CD4-positive, alpha-beta T cell treated with Interleukin-1 beta for 1 hour (primary cell): ENCODE results near the gene PCBP2.
A peak's percentile ranks its signal among the peaks of the same experiment; 100 is the strongest.
"Not testable (repeated sequence)": the region's sequence is repeated elsewhere in the genome, so short reads cannot be mapped to it uniquely, and the experiment has no call there.

ENCODE experiments used
- DNase-seq, 2 donors: peaks; one replicate each; pipeline ENCODE4 v3.0.0-alpha.2; 2020 to 2022

PCBP2 gene

DNA sequence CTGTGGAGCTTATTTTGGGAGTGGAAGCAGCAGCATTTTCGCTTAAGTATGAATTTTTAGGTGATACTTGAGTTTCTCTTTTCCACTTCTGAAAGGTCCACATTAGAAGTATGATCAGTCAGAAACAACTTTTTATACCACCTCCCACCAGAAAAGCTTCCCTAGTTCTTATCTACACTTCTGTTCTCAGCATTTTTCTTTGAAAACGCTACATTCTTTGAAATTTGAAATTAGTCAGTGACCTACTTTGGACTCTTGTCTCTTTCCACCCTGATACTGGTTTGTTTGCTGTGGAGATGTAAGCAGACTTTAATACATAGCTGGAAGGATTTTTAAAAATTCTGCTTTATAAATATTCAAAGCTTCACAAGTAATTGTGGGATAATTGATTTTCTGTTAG, 22.2 kb downstream of the PCBP2 start:
- DNase-seq = no peak

DNA sequence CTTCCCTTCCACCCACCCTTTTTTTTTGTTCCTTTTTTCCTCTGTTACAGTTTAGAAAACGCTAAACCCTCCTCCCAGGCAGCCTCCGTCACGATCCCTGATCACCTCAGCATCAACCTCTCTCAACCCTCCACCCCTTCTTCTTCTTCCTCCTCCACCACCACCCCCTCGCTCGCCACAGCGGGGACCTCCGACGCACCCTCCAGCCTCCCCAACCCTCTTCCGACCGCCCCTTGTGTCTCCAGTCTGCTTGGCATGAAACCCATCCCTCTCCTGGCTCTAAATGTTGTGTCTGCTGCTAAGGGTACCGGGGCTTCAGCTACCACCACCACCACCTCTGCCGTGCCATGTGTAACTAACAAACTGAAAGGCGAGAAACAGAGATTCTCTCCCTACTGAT, 22.9 kb downstream of the PCBP2 start:
- no peak for DNase-seq

DNA sequence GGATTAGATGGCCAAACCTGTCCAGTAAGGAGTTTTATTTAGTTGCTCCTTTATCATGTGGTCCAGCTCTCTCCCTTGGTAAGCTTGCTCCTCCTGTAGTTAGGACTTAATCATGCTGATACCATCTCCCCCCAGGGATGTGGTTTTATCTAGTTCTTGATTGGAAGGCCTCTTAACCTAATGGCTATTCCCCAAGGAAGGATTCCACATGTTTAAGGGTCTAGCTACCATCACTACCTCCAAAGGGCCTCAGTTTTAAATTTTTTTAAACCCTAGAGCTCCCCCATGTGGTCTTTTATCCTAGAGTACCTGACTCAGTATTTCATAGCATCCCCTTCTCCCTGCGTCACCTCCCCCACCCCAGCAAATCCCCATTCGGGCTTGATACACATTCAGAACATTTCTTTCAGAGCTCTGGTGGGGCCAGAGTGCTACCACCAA, 24.9 kb downstream of the PCBP2 start:
- DNase-seq = peak in 1 of 2 donors; percentile 40

DNA sequence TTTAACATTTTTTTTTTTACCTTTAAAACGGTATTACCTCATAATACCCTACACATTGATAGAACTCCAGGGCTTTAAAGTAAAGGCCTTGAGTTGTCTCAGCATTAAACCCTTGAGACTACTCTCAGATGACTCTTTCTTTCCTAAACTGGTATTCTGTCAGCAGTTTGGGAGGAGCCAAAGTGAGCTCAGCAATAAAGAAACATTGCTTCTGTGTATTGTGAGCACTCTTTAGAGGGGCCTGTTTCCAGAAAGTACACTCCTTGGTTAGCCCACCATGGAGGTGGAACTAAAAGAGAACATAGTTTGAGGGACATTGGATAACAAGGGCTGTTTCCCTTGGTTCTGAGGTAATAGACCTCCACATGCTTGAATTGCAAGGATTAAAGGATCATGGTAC, 27.0 kb downstream of the PCBP2 start:
- DNase-seq = no peak

DNA sequence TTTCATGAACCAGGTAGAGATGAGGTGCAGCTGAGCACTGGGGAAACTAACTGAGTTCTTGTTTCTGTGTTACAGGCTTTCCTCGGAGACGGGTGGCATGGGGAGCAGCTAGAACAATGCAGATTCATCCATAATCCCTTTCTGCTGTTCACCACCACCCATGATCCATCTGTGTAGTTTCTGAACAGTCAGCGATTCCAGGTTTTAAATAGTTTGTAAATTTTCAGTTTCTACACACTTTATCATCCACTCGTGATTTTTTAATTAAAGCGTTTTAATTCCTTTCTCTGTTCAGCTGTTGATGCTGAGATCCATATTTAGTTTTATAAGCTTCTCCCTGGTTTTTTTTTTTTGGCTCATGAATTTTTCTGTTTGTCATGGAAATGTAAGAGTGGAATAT, 27.4 kb downstream of the PCBP2 start:
- DNase-seq = no peak

DNA sequence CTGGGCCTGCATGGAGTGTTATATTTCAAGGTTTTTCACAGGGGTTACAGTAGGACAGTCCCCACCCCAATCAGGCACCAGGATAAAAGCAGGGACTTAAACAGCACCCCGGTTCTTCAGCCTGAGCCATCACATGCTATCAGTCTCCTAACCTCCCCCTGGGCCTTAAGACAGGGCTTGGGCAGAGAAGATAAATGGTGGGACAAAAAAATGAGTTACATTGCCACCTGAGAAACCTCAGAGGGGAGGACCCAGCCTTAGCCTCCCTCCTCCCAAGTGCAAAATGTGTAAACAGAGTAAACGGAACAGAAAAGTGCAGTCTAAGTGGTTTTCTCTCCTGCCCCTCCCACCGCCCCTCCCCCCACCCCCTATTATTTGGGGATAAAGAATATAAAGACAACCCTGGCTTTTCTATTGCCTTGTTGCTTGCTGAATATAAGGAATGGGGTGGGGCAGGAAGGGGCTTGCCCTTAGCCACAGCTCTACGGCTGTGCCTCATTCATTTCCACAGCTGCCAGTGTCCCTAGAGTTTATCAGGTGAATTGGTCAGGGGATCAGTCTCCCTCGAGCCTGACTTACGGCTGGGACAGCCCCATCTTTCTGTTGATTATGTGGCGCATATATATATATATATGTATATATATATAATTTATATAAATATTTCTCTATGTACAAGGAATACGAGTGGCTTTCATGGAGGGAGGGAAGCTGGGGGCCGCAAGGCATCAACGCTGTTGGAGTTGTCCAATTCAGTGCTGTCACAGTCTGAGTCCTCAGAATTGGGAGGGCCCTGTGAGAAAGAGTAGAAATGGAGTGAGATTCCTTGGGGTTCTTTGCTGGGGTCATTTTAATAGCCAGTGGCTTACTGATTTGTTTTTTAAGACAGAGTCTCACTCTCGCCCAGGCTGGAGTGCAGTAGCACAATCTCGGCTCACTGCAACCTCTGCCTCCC, 28.9 kb downstream of the PCBP2 start:
- DNase-seq = no peak

DNA sequence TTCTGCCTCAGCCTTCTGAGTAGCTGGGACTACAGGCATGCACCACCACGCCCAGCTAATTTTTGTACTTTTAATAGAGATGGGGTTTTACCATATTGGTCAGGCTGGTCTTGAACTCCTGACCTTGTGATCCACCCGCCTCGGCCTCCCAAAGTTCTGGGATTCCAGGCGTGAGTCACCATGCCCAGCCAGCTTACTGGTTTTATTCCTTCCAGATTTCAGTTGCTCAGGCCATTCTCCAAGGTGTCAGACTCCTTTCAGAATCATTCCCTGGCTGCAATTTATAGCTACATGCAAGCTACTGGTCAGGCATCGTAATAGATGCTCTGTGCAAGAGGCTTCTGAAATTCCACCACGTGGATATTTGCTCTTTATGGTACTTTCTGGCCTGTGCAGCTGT, 29.6 kb downstream of the PCBP2 start:
- not testable (repeated sequence) for DNase-seq

DNA sequence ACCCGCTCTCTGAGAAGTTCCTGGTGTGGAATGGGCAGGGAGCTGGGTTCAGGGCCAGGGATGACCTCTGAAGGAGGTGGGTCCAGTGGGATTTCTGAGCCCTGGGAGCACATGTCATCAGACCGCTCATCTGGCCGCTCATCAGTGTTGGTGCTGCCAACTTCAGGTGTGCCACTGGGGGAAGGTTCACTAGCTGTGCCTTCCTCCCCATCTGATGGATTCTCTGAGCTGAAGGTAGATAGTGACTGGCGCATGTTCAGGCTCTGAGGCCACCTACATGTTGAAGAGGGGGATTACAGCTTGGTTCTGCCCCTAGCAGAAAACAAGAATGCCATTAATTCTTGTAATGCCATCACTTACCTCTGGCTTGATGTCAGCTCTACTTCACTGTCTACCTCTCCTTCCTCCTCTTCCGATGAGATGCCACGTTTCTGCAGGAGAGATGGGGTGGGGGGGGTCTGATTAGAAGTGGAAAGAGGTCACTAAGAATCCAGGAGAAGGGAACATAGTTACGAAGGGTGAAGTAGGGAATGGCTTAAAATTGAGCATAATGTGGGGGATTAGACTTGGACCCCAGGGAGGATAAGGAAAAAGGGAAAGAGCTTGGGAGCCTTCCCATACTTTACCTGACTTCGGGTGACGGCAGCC, 30.2 kb downstream of the PCBP2 start:
- peak in 1 of 2 donors; percentile 18 for DNase-seq

DNA sequence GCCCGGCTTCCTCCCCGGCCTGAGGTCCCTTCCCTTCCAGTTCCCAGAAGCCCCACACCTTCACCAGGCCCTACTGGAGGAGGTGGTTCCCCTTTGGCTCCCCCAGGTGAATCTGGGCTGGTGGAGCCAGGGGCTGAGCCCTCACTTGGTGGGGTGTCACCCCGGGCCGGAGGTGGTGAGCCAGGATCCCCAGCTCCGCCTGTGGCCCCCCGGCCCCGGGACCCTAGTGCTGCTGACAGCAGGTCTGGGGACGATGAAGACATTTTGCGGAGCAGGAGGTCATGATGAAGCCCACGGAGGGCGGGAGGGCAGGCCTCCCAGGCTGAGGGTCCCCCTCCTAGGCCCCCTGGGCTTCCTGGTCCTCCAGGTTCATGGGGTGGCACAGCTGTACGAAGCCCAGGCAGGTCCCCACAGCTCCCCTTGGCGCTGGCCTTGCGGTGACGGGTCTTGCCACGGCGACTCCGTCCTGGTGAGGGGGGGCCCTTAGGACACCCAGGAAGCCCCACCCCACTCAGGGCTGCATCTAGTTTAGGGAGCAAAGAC, 30.8 kb downstream of the PCBP2 start:
- DNase-seq = no peak

DNA sequence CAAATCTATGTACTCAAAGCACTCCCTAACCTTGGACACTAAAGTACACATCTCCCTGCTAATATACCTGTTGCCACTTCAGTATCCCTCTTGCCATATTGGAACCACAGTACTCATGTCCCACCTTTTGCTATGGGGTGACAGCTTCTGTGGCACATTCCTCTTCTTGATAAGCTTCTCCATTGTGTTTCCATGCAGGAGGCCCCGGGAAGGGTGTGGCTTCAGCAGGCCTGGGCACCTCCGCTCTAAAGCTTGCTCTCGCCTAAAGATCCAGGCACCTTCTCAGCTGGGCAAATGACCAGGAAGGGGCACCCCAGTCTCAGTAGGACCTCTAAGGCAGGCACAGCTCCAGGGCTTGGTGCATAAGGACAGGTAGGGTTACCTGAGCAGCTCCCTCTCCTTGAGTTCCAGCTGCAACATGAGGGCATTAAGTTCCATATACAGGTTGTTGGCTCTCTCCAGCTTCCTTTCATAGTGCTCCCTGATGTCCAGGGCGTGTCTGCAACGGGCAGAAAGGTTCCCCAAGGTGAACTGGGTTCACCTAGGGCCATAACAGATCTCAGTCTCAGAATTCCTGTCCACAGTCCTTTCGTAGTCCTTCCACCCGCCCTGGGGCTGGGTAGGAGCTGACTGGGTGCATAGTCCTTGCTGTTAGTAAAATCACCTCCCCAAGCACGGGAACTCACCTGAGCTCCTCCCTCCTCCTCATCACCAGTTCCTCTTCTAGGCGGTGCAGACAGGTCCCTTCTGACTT, 31.5 kb downstream of the PCBP2 start:
- no peak for DNase-seq

DNA sequence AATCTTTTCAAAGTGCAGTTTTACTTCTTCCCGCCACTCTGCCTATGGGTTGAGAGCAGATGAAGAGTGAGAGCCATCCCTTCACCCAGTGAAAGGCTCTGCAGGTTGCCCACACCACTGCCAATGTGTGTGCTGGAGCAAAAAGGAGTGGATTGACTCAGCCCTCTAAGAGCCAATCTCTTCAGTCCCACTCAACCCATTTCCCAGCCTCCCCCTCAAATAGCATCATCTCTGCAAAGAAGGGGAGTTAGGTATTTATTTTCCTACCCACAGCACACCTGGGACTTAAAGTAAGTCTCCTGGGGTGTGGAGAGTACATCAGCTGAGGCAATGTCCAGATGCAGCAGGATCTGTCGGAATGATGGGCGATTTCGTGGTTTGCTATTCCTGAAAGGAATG, 32.1 kb downstream of the PCBP2 start:
- no peak for DNase-seq

DNA sequence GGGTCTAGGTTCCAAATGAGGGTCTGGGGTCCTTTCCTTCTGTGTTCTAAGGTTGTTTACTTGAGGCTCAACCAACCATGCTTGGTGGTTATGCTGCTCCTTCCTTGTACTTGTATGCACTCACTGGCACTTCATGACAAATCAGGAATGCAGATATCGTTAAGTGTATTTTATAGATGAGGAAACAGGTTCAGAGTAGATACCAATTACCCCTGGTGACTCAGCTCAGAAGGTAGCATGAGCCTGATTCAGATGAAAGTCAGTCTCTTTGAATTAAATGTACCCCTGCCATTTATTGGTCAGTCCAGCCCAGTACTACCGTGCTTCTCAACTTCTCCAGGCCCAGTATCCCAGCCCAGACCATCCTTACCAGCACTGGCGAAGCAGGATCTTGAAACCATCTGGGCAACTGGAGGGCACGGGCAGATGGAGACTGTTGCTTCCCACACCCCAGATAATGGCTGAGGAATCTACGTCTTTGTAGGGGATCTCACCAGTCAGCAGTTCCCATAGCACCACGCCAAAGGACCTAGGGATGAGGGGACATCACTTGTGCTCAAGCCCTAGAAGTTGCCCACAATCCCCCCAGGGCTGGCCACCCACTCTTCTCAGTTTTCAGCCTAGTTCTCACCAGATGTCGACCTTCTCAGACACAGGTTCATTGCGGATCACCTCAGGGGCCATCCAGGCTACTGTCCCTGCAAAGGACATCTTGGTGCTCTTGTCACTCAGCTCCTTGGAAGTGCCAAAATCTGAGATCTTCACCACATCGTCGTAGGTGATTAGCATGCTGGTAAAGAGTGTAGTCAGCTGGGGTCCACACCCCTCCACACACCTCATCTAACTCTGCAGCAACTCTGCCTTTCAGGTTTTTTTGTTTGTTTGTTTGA, 33.0 kb downstream of the PCBP2 start:
- no peak for DNase-seq

DNA sequence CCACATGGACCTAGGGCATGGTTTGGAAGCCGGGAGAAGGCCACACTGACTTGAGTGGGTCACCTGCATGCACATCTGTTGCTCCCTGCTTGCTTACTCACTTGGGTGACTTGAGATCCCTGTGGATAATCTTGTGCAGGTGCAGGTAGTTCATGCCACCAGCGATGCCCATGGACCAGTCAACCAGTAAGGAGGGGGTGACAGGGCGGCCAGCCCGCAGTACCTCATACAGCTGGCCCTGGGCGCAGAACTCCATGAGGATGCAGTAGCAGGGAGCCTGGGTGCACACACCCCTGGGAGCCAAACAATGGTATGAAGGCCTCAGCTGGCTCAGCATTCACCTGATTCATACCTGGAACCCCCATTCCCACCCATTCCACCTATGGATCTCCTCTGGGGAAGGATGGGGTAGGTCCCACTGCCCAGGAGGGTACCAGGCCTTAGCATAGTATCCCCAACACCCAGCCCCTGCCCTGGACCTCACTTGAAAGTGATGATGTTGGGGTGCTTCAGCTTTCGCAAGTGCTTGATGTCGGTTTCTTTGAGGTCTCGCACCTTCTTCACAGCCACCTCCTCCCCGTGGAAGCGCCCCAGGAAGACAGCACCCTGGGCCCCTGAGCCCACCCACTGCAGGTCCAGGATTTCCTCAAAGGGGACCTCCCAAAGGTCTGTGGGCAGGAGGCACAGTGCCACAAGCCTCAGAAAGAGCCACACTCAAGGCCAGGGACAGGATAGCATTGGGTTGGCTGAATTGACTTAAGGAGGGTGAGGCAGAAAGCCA, 34.2 kb downstream of the PCBP2 start:
- DNase-seq = no peak

DNA sequence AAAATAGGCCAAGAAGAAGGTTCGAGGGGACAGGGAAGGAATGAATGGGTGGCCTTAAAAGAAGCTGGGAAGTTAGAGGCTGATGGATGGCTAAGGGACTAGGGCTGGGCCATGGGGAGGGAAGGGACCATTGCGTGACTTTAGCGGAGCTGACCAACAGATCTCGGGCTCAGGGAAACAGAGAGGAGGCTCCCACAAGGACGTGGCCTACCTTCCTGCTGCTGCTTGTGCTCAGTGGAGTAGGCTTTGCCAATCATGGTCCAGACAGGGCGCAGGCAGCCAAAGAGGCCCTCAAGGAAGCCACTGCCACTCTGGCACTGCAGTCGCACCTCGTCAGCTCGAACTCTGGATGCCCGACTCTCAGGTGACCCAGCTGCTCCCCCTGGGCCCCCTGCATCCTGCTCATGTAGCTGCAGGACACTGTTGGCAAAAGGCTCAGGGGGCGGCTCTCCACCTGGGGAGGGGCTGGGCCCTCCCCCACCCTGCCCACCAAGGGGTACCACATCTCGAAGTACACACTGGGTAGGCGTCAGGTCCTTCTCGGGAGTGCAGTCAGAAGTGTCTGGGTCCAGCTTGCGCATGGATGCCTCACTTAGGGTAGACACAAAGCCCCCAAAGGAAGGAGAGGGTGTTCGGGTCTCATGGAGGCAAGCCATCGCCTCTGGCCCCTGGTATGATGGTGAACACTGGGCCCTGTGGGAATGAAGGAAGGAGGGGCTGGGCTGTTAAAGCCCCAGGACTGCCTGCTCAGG, 35.0 kb downstream of the PCBP2 start:
- no peak for DNase-seq

DNA sequence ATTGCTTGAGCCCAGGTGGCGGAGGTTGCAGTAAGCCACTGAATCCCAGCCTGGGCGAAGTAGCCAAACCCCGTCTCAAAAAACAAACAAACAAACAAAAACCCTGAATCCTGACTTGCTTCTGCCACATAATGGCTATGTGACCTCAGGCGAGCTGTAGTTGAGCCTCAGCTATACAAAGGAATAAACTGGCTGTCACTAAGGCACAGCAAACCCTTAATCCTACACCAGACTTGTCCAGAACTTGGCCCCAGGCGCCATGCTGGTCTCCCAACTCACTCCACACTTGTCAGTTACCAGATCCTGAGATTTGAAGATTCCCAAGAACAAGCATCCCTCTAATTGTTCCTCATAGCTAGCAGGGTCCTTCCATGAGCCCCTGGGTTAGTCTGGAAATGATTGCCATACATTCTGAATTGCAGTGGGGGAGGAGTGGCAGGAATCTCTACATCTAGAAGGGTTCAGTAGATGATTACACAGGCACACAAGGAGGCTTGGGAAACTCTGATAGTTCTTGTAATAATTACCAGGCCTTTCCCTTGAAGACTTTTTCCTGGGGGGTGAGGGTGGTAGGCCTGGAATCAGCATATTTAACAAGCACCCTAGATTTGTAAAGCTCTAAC, 37.5 kb downstream of the PCBP2 start:
- DNase-seq = no peak

DNA sequence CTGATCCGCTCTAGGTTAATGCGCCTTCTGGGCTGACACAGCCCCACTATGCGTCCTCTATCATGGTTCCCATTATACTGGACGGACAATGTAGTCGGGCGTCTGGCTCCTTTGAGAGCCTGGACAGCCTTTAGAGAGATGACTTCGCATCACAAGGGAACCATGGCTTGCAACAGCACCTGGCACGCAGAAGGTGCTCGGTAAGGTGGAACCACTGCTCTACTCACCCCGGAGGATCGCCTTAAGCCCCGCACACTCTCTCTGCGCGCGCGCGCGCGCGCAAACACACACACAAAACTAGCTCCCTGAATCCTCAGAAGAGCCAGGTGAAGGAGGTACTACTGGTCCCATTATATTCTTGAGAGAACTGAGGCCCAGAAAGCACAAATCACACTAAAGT, 40.3 kb downstream of the PCBP2 start:
- peak in 1 of 2 donors; percentile 20 for DNase-seq

DNA sequence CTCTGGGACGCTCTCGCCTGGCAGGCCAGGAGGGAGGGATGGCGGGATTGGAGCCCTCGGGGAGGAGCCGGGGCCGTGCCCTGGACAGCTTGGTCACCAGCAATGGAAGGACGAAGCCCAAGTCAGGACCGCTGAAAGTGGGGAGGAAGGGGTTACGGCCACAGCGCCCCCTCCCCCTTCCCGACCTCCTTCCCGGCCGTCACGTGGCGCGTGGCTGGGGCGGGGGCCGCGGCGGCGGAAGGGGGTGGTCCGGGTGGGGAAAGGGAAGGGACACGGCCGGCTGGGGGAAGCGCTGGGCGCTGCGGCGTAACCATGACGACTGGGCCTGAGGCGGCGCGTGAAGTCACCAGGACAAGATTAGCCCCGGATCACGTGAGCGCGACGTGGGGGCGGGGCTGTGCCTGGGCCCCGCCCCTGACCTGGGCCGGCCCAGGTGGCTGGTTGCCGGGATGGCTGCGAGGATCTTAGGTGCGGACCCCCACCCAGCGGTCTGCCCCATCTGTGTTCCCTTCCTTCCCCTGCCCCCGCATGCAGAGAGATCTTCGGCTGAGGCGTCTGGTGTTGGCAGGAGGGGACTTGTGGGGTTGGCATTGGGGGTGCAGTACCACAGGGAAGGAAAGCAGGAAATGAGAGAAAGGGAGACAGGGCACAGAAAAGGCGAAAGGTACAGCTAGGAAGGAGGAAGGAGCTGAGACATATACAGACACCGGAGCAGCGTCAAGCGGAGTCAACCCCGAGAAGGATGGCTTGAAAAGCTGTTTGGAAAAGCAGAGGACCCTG, 41.1 kb downstream of the PCBP2 start:
- DNase-seq = peak; percentile 90 to 91

DNA sequence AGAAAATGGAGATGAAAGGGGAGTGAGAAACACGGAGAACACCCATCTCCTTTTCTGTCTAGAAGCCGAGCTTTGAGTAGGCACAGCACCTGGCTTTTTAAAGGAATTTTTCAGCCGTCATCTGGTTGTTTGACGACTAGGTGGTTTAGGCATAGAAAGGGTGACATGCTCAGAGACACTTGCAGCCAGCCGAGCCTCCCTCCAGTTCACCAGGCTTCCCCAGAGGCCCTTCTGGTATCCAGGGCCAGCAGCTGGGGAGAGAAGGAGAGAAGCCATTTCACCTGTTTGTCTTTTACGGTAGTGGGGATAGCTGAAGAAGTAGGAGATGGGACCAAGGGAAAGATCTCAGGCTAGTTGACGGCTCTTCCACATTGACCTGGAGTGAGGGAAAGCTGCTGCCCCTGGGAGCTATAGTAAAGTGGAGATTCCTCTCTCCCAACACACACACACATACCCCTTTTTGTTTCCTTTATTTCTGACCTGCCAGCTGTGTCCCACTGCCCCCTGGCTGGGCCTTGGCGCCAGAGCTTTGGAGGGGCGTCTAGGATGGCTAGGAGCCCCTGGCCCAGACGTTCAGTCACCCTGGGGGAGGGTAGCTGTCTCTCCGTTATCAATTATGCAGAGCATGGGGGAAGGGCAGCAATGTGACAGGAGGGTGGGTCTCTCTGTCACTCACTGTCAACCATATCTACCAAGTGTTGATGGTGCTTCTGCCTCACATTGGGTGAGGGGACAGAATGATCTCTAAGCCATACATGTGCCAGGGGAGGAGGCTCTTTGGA, 41.9 kb downstream of the PCBP2 start:
- no peak for DNase-seq
